Measurements from ENCODE around the gene LINC00237.

Gene LINC00237

GRCh38 chr20:21146215-21146614 is 40.1 kb upstream of the LINC00237 start:
- DNase-seq (ENCODE audit: extremely low spot score): no peak
- ChIA-PET CTCF (no interaction called here), POLR2A (no interaction called here)
- TF ChIP-seq SUZ12 (IDR thresholded peaks at IDR 0.05) (no peak), ZNF384 (IDR thresholded peaks at IDR 0.05) (no peak), L3MBTL2 (conservative IDR thresholded peaks at IDR 0.05) (no peak), HDGF (IDR thresholded peaks at IDR 0.05; ENCODE audit: borderline replicate concordance) (no peak), BHLHE40 (IDR thresholded peaks at IDR 0.05; ENCODE audit: borderline replicate concordance) (no peak), FOXM1 (IDR thresholded peaks at IDR 0.05; ENCODE audit: borderline replicate concordance) (no peak), FOXA1 (IDR thresholded peaks at IDR 0.05) (no peak), TARDBP (IDR thresholded peaks at IDR 0.05) (no peak), SP1 (IDR thresholded peaks at IDR 0.05) (no peak), CTBP1 (IDR thresholded peaks at IDR 0.05; ENCODE audit: borderline replicate concordance) (no peak), PKNOX1 (IDR thresholded peaks at IDR 0.05) (no peak), NFRKB (IDR thresholded peaks at IDR 0.05) (no peak), ARNT (IDR thresholded peaks at IDR 0.05) (no peak), LEF1 (IDR thresholded peaks at IDR 0.05; ENCODE audit: borderline replicate concordance) (no peak)

- ChIA-PET POLR2A (no interaction called here), CTCF (no interaction called here)
- no peak for DNase-seq (ENCODE audit: extremely low spot score)
- TF ChIP-seq LEF1 (IDR thresholded peaks at IDR 0.05; ENCODE audit: borderline replicate concordance): no peak
- no peak for TF ChIP-seq PKNOX1 (IDR thresholded peaks at IDR 0.05)
- no peak for TF ChIP-seq BHLHE40 (IDR thresholded peaks at IDR 0.05; ENCODE audit: borderline replicate concordance)
- TF ChIP-seq NFRKB (IDR thresholded peaks at IDR 0.05): no peak
- TF ChIP-seq HDGF (IDR thresholded peaks at IDR 0.05; ENCODE audit: borderline replicate concordance): no peak
- no peak for TF ChIP-seq ELF4 (IDR thresholded peaks at IDR 0.05)
- no peak for TF ChIP-seq L3MBTL2 (conservative IDR thresholded peaks at IDR 0.05)
- no peak for TF ChIP-seq ARNT (IDR thresholded peaks at IDR 0.05)
- TF ChIP-seq CTBP1 (IDR thresholded peaks at IDR 0.05; ENCODE audit: borderline replicate concordance): no peak
- no peak for TF ChIP-seq SUZ12 (IDR thresholded peaks at IDR 0.05)
- TF ChIP-seq TARDBP (IDR thresholded peaks at IDR 0.05): no peak
- TF ChIP-seq FOXM1 (IDR thresholded peaks at IDR 0.05; ENCODE audit: borderline replicate concordance): no peak
- no peak for TF ChIP-seq SP1 (IDR thresholded peaks at IDR 0.05)
- TF ChIP-seq ZNF384 (IDR thresholded peaks at IDR 0.05): no peak
- TF ChIP-seq FOXA1 (IDR thresholded peaks at IDR 0.05): no peak
- no peak for TF ChIP-seq FOXK2 (IDR thresholded peaks at IDR 0.05)
Observed at GRCh38 chr20:21145424-21145823, 39.3 kb upstream of the LINC00237 start.

GRCh38 chr20:21143194-21143890 is 37.2 kb upstream of the LINC00237 start:
- TF ChIP-seq HDGF (IDR thresholded peaks at IDR 0.05; ENCODE audit: borderline replicate concordance): no peak
- TF ChIP-seq TARDBP (IDR thresholded peaks at IDR 0.05): no peak
- no peak for TF ChIP-seq ELF4 (IDR thresholded peaks at IDR 0.05)
- TF ChIP-seq ZNF384 (IDR thresholded peaks at IDR 0.05): no peak
- no peak for TF ChIP-seq FOXA1 (IDR thresholded peaks at IDR 0.05)
- POLR2A ChIA-PET: no interaction called here
- CTCF ChIA-PET: no interaction called here
- no peak for DNase-seq (ENCODE audit: extremely low spot score)

- DNase-seq (ENCODE audit: extremely low spot score): no peak
- no peak for TF ChIP-seq TARDBP (IDR thresholded peaks at IDR 0.05)
- no peak for TF ChIP-seq LEF1 (IDR thresholded peaks at IDR 0.05; ENCODE audit: borderline replicate concordance)
- no peak for TF ChIP-seq HDGF (IDR thresholded peaks at IDR 0.05; ENCODE audit: borderline replicate concordance)
- TF ChIP-seq ZNF384 (IDR thresholded peaks at IDR 0.05): no peak
- TF ChIP-seq ELF4 (IDR thresholded peaks at IDR 0.05): no peak
- TF ChIP-seq NFRKB (IDR thresholded peaks at IDR 0.05): no peak
- TF ChIP-seq FOXM1 (IDR thresholded peaks at IDR 0.05; ENCODE audit: borderline replicate concordance): no peak
- no peak for TF ChIP-seq FOXA1 (IDR thresholded peaks at IDR 0.05)
- no peak for TF ChIP-seq ARNT (IDR thresholded peaks at IDR 0.05)
- no peak for TF ChIP-seq SUZ12 (IDR thresholded peaks at IDR 0.05)
- no peak for TF ChIP-seq PKNOX1 (IDR thresholded peaks at IDR 0.05)
- no peak for TF ChIP-seq BHLHE40 (IDR thresholded peaks at IDR 0.05; ENCODE audit: borderline replicate concordance)
- no peak for TF ChIP-seq CTBP1 (IDR thresholded peaks at IDR 0.05; ENCODE audit: borderline replicate concordance)
- TF ChIP-seq L3MBTL2 (conservative IDR thresholded peaks at IDR 0.05): no peak
- no peak for TF ChIP-seq FOXK2 (IDR thresholded peaks at IDR 0.05)
- TF ChIP-seq SP1 (IDR thresholded peaks at IDR 0.05): no peak
- POLR2A ChIA-PET: no interaction called here
- CTCF ChIA-PET: no interaction called here
Observed at GRCh38 chr20:21141825-21142224, 35.7 kb upstream of the LINC00237 start.

GRCh38 chr20:21139881-21140566 is 33.9 kb upstream of the LINC00237 start:
- no peak for DNase-seq (ENCODE audit: extremely low spot score)
- ChIA-PET CTCF (no interaction called here), POLR2A (no interaction called here)
- TF ChIP-seq PKNOX1 (IDR thresholded peaks at IDR 0.05) (no peak), TARDBP (IDR thresholded peaks at IDR 0.05) (no peak), FOXM1 (IDR thresholded peaks at IDR 0.05; ENCODE audit: borderline replicate concordance) (no peak), NFRKB (IDR thresholded peaks at IDR 0.05) (no peak), ELF4 (IDR thresholded peaks at IDR 0.05) (no peak), FOXA1 (IDR thresholded peaks at IDR 0.05) (no peak), L3MBTL2 (conservative IDR thresholded peaks at IDR 0.05) (no peak), ARNT (IDR thresholded peaks at IDR 0.05) (no peak), SP1 (IDR thresholded peaks at IDR 0.05) (no peak)

All from HEK293T (cell line).